Kidney (tissue), 14 donors: ENCODE data around the gene RNF39. TPM values are rescaled to one million over a fixed set of nuclear protein-coding genes. Genes with fewer than 3 reads are reported as not detected.

ENCODE experiments used
- DNase-seq, 5 donors: peaks; one replicate each; pipeline ENCODE4 v3.0.0-alpha.2; 2013 to 2020
- FAIRE-seq: peaks from 2 replicates; lab custom pipeline; 2012; peaks lifted over from hg19 to GRCh38; lab: Jason Lieb, UNC
- H3K27ac ChIP-seq, 2 donors: one replicate each; pipeline ENCODE4 v1.7.0; 2013; ENCODE audit warnings: low read depth in 2 of 2, low read length in 2 of 2, inconsistent platforms in 1 of 2
- H3K27me3 ChIP-seq: one replicate; pipeline ENCODE4 v1.7.1; 2013; ENCODE audit warnings: low read length, inconsistent platforms; ENCODE audit not compliant: control insufficient read depth, insufficient read depth
- H3K36me3 ChIP-seq, 3 donors: one replicate each; pipeline versions ENCODE4 v1.7.0 to v1.7.1; 2013; ENCODE audit warnings: low read length in 3 of 3, control low read depth in 1 of 3, inconsistent platforms in 1 of 3; ENCODE audit not compliant: insufficient read depth in 3 of 3, control insufficient read depth in 2 of 3
- H3K4me1 ChIP-seq, 3 donors: one replicate each; pipeline versions ENCODE4 v1.7.0 to v1.7.1; 2013; ENCODE audit warnings: low read length in 3 of 3, inconsistent platforms in 1 of 3, low read depth in 1 of 3; ENCODE audit not compliant: control insufficient read depth in 2 of 3, insufficient read depth in 2 of 3
- H3K4me3 ChIP-seq, 3 donors: one replicate each; pipeline versions ENCODE4 v1.7.0 to v1.8.1; 2013; ENCODE audit warnings: low read length in 3 of 3, control low read depth in 1 of 3, inconsistent platforms in 1 of 3
- H3K9ac ChIP-seq, 3 donors: one replicate each; pipeline versions ENCODE4 v1.7.0 to v1.7.1; 2013; ENCODE audit warnings: low read length in 3 of 3, control low read depth in 1 of 3, inconsistent platforms in 1 of 3
- H3K9me3 ChIP-seq, 3 donors: one replicate each; pipeline versions ENCODE4 v1.7.0 to v1.7.1; 2013; ENCODE audit warnings: low read length in 3 of 3, control low read depth in 1 of 3, inconsistent platforms in 1 of 3; ENCODE audit not compliant: control insufficient read depth in 2 of 3, insufficient read depth in 1 of 3
- intact Hi-C: fragments of 100-400 bp; cut with DNase I; formaldehyde crosslinking; loops from one replicate; pipeline ENCODE4 v1.11.1; 2022
- polyA plus RNA-seq: library from polyadenylated mRNA; stranded (reverse); fragments of 350-450 nt; fragmentation: Illumina TruSeq; extraction: RNeasy Lipid Tissue Mini Kit (QIAGEN cat#74804); gene quantifications from one replicate; pipeline ENCODE4 v1.2.3, GENCODE V29; 2014; ENCODE audit warnings: low read depth, low replicate concordance; ENCODE audit not compliant: insufficient read depth
- total RNA-seq: library from RNA; stranded (reverse); fragmentation: NEBNext Ultra II Directional; extraction: Animal tissue kit (Norgen Biotek cat#: 25700); gene quantifications from one replicate; pipeline ENCODE4 v1.2.1, GENCODE V29; 2021
- TF ChIP-seq, protein P1 (sequence below): IDR thresholded peaks from 3 replicates; pipeline ENCODE4 v1.5.1; 2012; ENCODE audit warnings: mild to moderate bottlenecking, moderate library complexity, borderline replicate concordance; ENCODE audit not compliant: insufficient read depth; ENCODE audit errors: extremely low read depth
- donor health status: control.
- donor health status: control.
- donor health status: control.
- donor health status: control.
- donor health status: control.
- donor health status: DM: yes; HTN: yes; CAD: no.
- donor health status: Normal renal cell carcinoma (clear cell type).

Gene RNF39
- total and polyA plus RNA-seq, 2 donors from 2014 or later: 1.3 TPM; not detected in 1

GRCh38 chr6:30063315-30063714, 12.3 kb downstream of the RNF39 start:
- H3K4me1 ChIP-seq: peaks cover 0 to 20% (median 5%) of the 10 kb centered on the region in 3 donors
- no peak overlapping the region for H3K4me3 ChIP-seq
- no peak for FAIRE-seq
- intact Hi-C loops: no loop called here
- peaks cover 0 to 3% (median 0%) of the 10 kb centered on the region in 3 donors for H3K36me3 ChIP-seq
- H3K9me3 ChIP-seq: no peaks in the 10 kb centered on the region
- H3K27me3 ChIP-seq: no peaks in the 10 kb centered on the region
- no peak for DNase-seq
- no peak overlapping the region for H3K27ac ChIP-seq
- TF ChIP-seq, protein P1, sequence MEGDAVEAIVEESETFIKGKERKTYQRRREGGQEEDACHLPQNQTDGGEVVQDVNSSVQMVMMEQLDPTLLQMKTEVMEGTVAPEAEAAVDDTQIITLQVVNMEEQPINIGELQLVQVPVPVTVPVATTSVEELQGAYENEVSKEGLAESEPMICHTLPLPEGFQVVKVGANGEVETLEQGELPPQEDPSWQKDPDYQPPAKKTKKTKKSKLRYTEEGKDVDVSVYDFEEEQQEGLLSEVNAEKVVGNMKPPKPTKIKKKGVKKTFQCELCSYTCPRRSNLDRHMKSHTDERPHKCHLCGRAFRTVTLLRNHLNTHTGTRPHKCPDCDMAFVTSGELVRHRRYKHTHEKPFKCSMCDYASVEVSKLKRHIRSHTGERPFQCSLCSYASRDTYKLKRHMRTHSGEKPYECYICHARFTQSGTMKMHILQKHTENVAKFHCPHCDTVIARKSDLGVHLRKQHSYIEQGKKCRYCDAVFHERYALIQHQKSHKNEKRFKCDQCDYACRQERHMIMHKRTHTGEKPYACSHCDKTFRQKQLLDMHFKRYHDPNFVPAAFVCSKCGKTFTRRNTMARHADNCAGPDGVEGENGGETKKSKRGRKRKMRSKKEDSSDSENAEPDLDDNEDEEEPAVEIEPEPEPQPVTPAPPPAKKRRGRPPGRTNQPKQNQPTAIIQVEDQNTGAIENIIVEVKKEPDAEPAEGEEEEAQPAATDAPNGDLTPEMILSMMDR: no peak
- H3K9ac ChIP-seq: no peak overlapping the region

GRCh38 chr6:30062471-30063178, 12.9 kb downstream of the RNF39 start:
- no peak overlapping the region for H3K27ac ChIP-seq
- no peaks in the 10 kb centered on the region for H3K9me3 ChIP-seq
- H3K27me3 ChIP-seq: no peaks in the 10 kb centered on the region
- TF ChIP-seq, protein P1: no peak
- H3K4me1 ChIP-seq: peaks cover 0 to 18% (median 5%) of the 10 kb centered on the region in 3 donors
- H3K9ac ChIP-seq: no peak overlapping the region
- intact Hi-C loops: no loop called here
- FAIRE-seq: no peak
- peaks cover 0 to 3% (median 3%) of the 10 kb centered on the region in 3 donors for H3K36me3 ChIP-seq
- H3K4me3 ChIP-seq: peak overlapping the region; percentile 95 to 100 (median 97)
- DNase-seq: no peak

GRCh38 chr6:30061858-30062458, 13.6 kb downstream of the RNF39 start:
- peak overlapping the region; percentile 95 to 100 (median 97) for H3K4me3 ChIP-seq
- peak overlapping the region; percentile 81 to 85 for H3K27ac ChIP-seq
- no peak for FAIRE-seq
- H3K27me3 ChIP-seq: no peaks in the 10 kb centered on the region
- peaks cover 0 to 5% (median 3%) of the 10 kb centered on the region in 3 donors for H3K36me3 ChIP-seq
- peak overlapping the region; percentile 90 to 100 (median 92) for H3K9ac ChIP-seq
- H3K9me3 ChIP-seq: no peaks in the 10 kb centered on the region
- TF ChIP-seq, protein P1: no peak
- peaks cover 0 to 18% (median 5%) of the 10 kb centered on the region in 3 donors for H3K4me1 ChIP-seq
- peak in 2 of 5 donors; percentile 33 to 52 for DNase-seq
- intact Hi-C loops: no loop called here
